Esophagus mucosa (tissue), 1 donor: ENCODE data around the gene WDR74. TPM values are rescaled to one million over a fixed set of nuclear protein-coding genes. Genes with fewer than 3 reads are reported as not detected.
A peak's percentile ranks its signal among the peaks of the same experiment; 100 is the strongest.
"Not testable (repeated sequence)": the region's sequence is repeated elsewhere in the genome, so short reads cannot be mapped to it uniquely, and the experiment has no call there.

Experiments used
- ATAC-seq: fragments of 200-7000 bp; cut with Tn5 transposase; one replicate; pipeline ENCODE4 v1.9.1; 2020
- total RNA-seq: library from RNA; stranded (reverse); gene quantifications from one replicate; pipeline ENCODE4 v1.2.4, GENCODE V29; 2023
- donor health status: DM: yes; HTN: yes; CAD: no.

Gene WDR74
- total RNA-seq, 1 donor from 2014 or later = 41.0 TPM

- peak; percentile 3 for ATAC-seq
Observed at GRCh38 chr11:62840721-62841360, 1.5 kb upstream of the WDR74 start.

DNA sequence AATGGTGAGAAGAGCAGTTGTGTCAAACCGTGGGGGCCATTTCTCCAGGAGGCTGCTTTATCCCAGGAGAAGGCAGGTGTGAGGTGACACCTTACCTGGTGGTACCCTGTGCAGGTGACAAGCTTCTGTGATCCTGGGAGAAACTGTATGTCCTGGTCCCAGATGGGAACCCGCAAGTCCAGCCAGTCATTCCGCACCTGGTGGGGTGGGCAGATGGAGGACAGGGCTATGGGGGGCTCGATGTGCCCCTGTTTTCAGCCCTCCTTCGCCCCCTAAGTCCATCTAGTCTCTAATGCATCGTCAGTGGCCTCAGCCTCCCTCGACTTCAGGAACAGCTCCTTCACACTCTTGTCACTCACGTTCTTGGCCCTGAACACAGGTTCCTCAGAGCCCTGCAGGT lies 4.1 kb downstream of the WDR74 start:
- no peak for ATAC-seq

- ATAC-seq = peak; percentile 7
Observed at GRCh38 chr11:62832336-62833234, 6.8 kb downstream of the WDR74 start, which contains the start of gene TEX54. Gene TEX54 (minus strand): TSS chr11:62832841.

GRCh38 chr11:62831520-62832335 lies 7.7 kb downstream of the WDR74 start, which contains the start of gene STX5:
Gene STX5 (minus strand): TSS chr11:62832051. CDS start chr11:62831243, 808 bp downstream.
- ATAC-seq = peak; percentile 99

GRCh38 chr11:62830904-62831519 lies 8.4 kb downstream of the WDR74 start:
- no peak for ATAC-seq

GRCh38 chr11:62828130-62828529 lies 11.3 kb downstream of the WDR74 start:
- not testable (repeated sequence) for ATAC-seq

- no peak for ATAC-seq
Observed at GRCh38 chr11:62823677-62824076, 15.7 kb downstream of the WDR74 start.

DNA sequence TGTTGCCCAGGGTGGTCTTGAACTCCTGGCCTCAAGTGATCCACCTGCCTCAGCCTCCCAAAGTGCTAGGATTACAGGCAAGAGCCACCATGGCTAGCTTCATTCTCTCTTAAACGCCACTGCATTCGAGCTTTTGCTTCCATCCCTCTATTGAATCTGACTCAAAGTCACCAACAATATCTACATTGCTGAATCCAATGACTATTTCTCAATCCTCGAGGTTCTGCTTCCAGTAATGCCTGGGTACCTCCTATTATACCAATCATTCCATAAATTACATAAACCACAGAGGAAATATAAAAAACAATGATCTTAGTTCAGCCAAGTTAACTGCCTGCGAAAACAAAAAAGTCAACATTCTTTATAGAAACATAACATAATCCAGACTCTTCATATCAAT lies 22.3 kb downstream of the WDR74 start:
- ATAC-seq = no peak

- no peak for ATAC-seq
Observed at GRCh38 chr11:62816557-62816956, 22.8 kb downstream of the WDR74 start.

DNA sequence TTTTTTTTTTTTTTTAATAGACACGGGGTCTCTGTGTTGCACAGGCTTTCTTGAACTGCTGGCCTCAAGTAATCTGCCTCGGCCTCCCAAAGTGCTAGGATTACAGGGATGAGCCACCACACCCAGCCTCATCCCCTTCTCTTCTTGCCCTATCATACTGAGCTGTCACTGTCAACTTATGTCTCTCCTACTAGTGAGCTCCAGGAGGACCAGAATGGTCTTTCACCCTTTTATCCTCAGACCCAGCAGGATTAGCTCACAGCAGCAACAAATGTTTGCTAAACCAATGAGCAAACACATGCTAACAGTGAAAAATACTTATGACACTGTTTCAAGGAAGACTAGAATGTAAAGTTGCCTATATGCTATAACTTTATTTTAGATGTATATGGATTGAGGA lies 27.7 kb downstream of the WDR74 start:
- no peak for ATAC-seq

- no peak for ATAC-seq
Observed at GRCh38 chr11:62810748-62811147, 28.6 kb downstream of the WDR74 start.

GRCh38 chr11:62806611-62807121 lies 32.7 kb downstream of the WDR74 start:
- peak; percentile 73 for ATAC-seq

GRCh38 chr11:62805961-62806441 lies 33.4 kb downstream of the WDR74 start:
- peak; percentile 3 for ATAC-seq

DNA sequence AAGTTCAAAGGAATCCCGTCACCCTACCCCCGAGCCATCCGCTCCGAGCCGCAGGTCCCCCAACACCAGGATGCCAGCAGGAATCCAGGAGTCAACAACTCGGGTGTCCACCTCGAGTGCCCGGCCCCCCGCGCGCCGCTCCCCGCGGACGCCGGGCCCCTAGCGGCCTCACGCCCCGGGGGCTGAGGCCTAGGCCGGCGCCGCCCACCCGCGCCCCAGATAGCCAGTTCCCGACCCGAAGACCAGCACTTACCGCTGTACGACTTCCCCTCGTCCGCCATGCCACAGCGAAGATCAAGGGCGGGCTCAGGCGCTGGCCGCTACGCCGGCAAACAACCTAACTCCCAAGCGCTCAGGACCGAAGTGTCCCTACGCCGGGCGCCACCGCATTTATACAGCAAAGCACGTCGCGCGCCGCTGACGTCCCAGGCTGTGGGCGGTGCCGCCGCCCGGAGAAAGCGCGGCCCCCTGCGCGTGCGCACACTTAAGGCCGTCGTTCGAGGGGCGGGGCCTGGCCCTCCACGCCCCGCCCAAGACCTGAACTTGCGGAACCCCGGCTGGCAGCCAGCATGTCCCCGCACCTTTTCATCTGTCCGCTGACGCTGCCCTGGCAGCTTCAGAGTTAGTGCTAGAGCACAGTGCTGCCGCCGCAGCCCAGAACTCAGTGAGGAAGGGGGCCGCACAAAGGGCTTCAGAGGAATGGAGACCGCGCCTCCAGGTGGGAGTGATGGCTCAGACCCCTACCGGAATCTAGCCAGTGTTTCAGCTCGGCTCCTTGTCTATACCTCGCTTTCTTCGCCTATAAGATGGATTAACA lies 34.1 kb downstream of the WDR74 start, which contains the start of gene NXF1:
NXF1 (minus strand) TSS at position 365 of the 817 bp plus-strand sequence; CDS start at position 281, 84 bp downstream.
- peak; percentile 94 for ATAC-seq

DNA sequence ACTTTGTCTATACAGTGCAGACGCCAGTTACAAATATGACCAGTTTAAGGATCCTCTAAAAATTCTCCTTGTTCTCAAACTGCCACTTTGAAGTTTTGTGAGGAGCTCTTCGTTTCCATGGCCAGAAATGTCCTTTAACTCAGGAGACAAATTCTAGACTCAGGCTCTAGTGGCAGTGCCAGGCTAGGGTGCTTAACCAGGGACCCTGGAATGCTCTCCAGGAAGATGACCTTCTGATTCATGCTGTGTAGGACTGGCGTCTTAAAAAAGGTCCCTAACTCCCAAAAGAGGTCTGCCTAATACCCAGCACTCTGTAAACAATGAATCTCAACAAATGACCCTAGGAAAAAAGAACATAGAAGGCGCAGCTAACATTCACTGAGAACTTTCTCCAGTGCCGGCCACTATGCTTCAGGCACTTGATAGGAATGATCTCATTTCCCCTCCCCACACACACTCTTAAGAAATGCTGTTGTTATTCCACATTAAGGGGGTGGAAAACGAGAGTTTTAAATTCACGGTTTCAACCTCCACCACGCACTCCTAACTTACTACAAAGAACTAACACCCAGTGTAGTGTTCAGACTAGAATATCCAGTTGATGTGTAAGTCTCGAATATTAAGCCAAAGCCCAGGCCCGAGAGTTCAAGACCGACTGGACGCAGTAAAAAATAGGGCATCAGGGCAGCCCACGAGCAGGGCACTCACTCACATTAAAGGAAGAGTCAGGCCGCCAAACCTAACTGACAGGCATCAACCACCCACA lies 34.9 kb downstream of the WDR74 start:
- no peak for ATAC-seq

- peak; percentile 22 for ATAC-seq
Observed at GRCh38 chr11:62801071-62801470, 38.3 kb downstream of the WDR74 start.

DNA sequence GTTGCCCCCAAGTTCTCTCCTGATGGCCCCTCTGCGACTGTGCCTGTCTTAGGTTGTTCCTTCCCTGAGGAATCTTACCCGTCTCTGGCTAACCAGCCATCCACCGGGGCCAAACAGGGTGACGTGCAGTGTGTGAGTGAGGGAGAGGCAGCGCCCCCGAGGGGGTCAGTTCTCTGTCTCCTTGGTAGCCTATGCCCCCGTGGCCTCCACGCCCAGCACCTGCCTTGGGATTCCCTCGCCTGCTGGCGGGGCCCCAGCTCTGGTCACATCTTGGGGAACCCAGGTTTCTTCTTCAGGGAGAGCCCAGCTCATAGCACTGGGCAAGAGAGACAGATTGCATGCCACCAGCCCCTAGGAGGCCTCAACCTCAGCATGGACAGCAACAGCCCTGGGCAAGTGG lies 39.9 kb downstream of the WDR74 start:
- no peak for ATAC-seq

- no peak for ATAC-seq
Observed at GRCh38 chr11:62796281-62796680, 43.1 kb downstream of the WDR74 start.

DNA sequence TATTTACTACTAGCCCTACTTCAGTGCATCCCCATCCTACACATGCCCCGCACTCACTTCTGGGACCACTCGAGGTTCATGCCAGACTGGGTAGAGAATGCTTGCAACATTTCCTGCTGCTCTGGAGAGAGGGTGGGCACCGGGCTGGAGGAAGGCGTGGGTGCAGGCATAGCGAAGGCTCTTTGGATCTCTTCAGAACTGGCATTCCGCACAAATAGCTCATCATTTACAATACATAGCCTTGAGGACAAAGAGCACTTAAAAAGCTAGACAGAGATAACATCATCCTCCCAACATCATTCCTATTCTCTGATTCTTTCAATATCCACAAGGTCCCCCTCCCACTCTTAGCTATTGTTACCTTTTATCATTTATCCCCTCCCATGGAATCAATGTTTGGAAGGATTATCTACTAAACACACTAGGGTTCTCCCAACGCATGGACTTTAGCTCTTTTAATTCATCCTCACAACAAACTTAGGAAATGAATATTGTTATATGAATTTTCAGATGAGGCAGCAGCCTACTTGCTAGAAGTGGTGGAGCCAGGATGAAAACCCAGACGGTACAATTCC lies 45.1 kb downstream of the WDR74 start:
- no peak for ATAC-seq

GRCh38 chr11:62792202-62792575 lies 47.2 kb downstream of the WDR74 start:
- ATAC-seq = no peak
